HCT116 (cell line): ENCODE data around the gene SYTL2. TPM values are rescaled to one million over a fixed set of nuclear protein-coding genes. Genes with fewer than 3 reads are reported as not detected.

ENCODE experiments used
- ATAC-seq: fragments of 200-7000 bp; cut with Tn5 transposase; 2 replicates; pipeline ENCODE4 v1.9.1; 2020; ENCODE audit warnings: mild to moderate bottlenecking, moderate library complexity
- BruUV-seq: library from RNA; stranded (reverse); fragments of 400-500 nt; replicated peaks from 2 replicates; lab custom pipeline; 2021; lab: Mats Ljungman, UMichigan
- CTCF ChIA-PET: fragments of 300-600 bp; sonication (Branson Sonifier 250); formaldehyde crosslinking; loops from one replicate; lab custom pipeline; 2021; ENCODE audit warnings: antibody characterized with exemption; lab: Charles Lee
- POLR2A ChIA-PET: fragments of 300-600, 350-600 bp; sonication (Branson Sonifier 250); formaldehyde crosslinking; loops from one replicate; lab custom pipeline; 2021; ENCODE audit warnings: antibody characterized with exemption; lab: Charles Lee
- RAD21 ChIA-PET, 2 experiments: fragments of 300-600 bp; sonication (Branson Sonifier 250); formaldehyde crosslinking; loops; one replicate each; lab custom pipeline; 2023; ENCODE audit warnings: low total read pairs in 2 of 2; ENCODE audit not compliant: uncharacterized antibody in 2 of 2, unreplicated experiment in 2 of 2, low non-redundant PET in 1 of 2; lab: Charles Lee
- DNase-seq: peaks from one replicate; pipeline ENCODE4 v3.0.0-alpha.2; 2010; ENCODE audit warnings: low read depth, low spot score
- H2AFZ ChIP-seq: fragments of 200-600 bp; shearing (Covaris generic), sonication (generic); 2 replicates; pipeline ENCODE4 v1.6.1; 2017; ENCODE audit warnings: low read depth, mixed run types, mixed read lengths, antibody characterized with exemption, low read length; ENCODE audit not compliant: poor library complexity, severe bottlenecking
- H3K27ac ChIP-seq: 2 replicates; pipeline ENCODE4 v1.5.1; 2012; ENCODE audit warnings: low read depth, low read length
- H3K27me3 ChIP-seq: fragments of 200-600 bp; sonication (generic); 2 replicates; pipeline ENCODE4 v1.6.1; 2016; ENCODE audit warnings: mixed run types, low read length, mixed read lengths; ENCODE audit not compliant: insufficient read depth
- H3K36me3 ChIP-seq, 2 experiments: fragments of 200-500 bp in 1 of 2; fragments of 200-600 bp in 1 of 2; sonication (Bioruptor generic) in 1 of 2; sonication (generic) in 1 of 2; 2 replicates each; pipeline versions ENCODE4 v1.5.1 to v1.6.1; 2014 to 2016; ENCODE audit warnings: low read length in 2 of 2, inconsistent platforms in 1 of 2, mixed read lengths in 1 of 2, mixed run types in 1 of 2; ENCODE audit not compliant: insufficient read depth in 2 of 2, control insufficient read depth in 1 of 2
- H3K4me1 ChIP-seq, 2 experiments: fragments of 200-600 bp in 1 of 2; sonication (generic) in 1 of 2; 2 replicates each; pipeline versions ENCODE4 v1.5.1 to v1.6.1; 2012 to 2017; ENCODE audit warnings: low read length in 2 of 2, inconsistent platforms in 1 of 2, mild to moderate bottlenecking in 1 of 2, mixed read lengths in 1 of 2, mixed run types in 1 of 2, moderate library complexity in 1 of 2; ENCODE audit not compliant: insufficient read depth in 2 of 2, control insufficient read depth in 1 of 2
- H3K4me2 ChIP-seq: fragments of 200-600 bp; sonication (generic); 2 replicates; pipeline ENCODE4 v1.6.1; 2017; ENCODE audit warnings: mixed run types, low read length, mixed read lengths
- H3K4me3 ChIP-seq, 2 experiments: fragments of 200-600 bp in 1 of 2; sonication (generic) in 1 of 2; replicated peaks in 1 of 2; 2 replicates each; pipeline ENCODE4 v1.5.1; 2011 to 2016; ENCODE audit warnings: low read length in 2 of 2, control low read depth in 1 of 2, low read depth in 1 of 2, mild to moderate bottlenecking in 1 of 2, mixed read lengths in 1 of 2, mixed run types in 1 of 2
- H3K79me2 ChIP-seq: fragments of 200-600 bp; sonication (generic); 2 replicates; pipeline ENCODE4 v1.6.1; 2017; ENCODE audit warnings: mild to moderate bottlenecking, mixed run types, low read length, moderate library complexity, mixed read lengths; ENCODE audit not compliant: insufficient read depth
- H3K9ac ChIP-seq: fragments of 200-600 bp; sonication (generic); 2 replicates; pipeline ENCODE4 v1.6.1; 2016; ENCODE audit warnings: low read length, mixed read lengths
- H3K9me2 ChIP-seq: fragments of 200-600 bp; sonication (generic), shearing (Covaris generic); 2 replicates; pipeline ENCODE4 v1.6.1; 2017; ENCODE audit warnings: mixed run types, mild to moderate bottlenecking, moderate library complexity; ENCODE audit not compliant: insufficient read depth
- H3K9me3 ChIP-seq, 2 experiments: fragments of 200-500 bp in 1 of 2; fragments of 200-600 bp in 1 of 2; sonication (Bioruptor generic) in 1 of 2; sonication (generic) in 1 of 2; 2 replicates each; pipeline ENCODE4 v1.6.1; 2014 to 2017; ENCODE audit warnings: low read length in 2 of 2, mixed read lengths in 2 of 2, inconsistent platforms in 1 of 2, low read depth in 1 of 2, mild to moderate bottlenecking in 1 of 2, mixed run types in 1 of 2, moderate library complexity in 1 of 2; ENCODE audit not compliant: control insufficient read depth in 1 of 2, insufficient read depth in 1 of 2
- H4K20me1 ChIP-seq: fragments of 200-600 bp; sonication (generic), shearing (Covaris generic); 2 replicates; pipeline ENCODE4 v1.6.1; 2017; ENCODE audit warnings: mixed run types, mild to moderate bottlenecking, moderate library complexity; ENCODE audit not compliant: insufficient read depth
- ELF1 ChIP-seq: IDR thresholded peaks from 2 replicates; pipeline ENCODE4 v1.6.1; 2012; ENCODE audit warnings: low read depth, borderline replicate concordance
- EZH2phosphoT487 ChIP-seq: fragments of 200-600 bp; IDR thresholded peaks from 2 replicates; pipeline ENCODE4 v1.6.1; 2018; ENCODE audit warnings: antibody characterized with exemption, borderline replicate concordance
- SP1 ChIP-seq: IDR thresholded peaks from 2 replicates; pipeline ENCODE4 v1.6.1; 2012; ENCODE audit warnings: low read depth
- SRF ChIP-seq: IDR thresholded peaks from 2 replicates; pipeline ENCODE4 v1.6.1; 2012; ENCODE audit warnings: low read depth
- ZFX ChIP-seq: fragments of 450-650 bp; IDR thresholded peaks from 2 replicates; pipeline ENCODE4 v1.6.1; 2017
- ZNF274 ChIP-seq: fragments of 200-500 bp; sonication (Bioruptor generic); IDR thresholded peaks from 2 replicates; pipeline ENCODE4 v1.6.1; 2014; ENCODE audit warnings: mild to moderate bottlenecking, low read depth, low read length, inconsistent platforms
- intact Hi-C: fragments of 100-400 bp; cut with micrococcal nuclease; formaldehyde crosslinking; loops from 2 replicates; pipeline ENCODE4 v1.10.0; 2022
- total RNA-seq: library from RNA; stranded (reverse); gene quantifications from one replicate; pipeline ENCODE4 v1.2.1, GENCODE V29; 2021; ENCODE audit not compliant: unreplicated experiment
- TF ChIP-seq, protein P1 (sequence below): IDR thresholded peaks from 2 replicates; pipeline ENCODE4 v1.6.1; 2011; ENCODE audit warnings: mild to moderate bottlenecking, low read length, moderate library complexity; ENCODE audit not compliant: insufficient replicate concordance; ENCODE audit errors: extremely low read depth

Gene SYTL2
- total RNA-seq, 1 experiment from 2014 or later, result 12.6 TPM

DNA sequence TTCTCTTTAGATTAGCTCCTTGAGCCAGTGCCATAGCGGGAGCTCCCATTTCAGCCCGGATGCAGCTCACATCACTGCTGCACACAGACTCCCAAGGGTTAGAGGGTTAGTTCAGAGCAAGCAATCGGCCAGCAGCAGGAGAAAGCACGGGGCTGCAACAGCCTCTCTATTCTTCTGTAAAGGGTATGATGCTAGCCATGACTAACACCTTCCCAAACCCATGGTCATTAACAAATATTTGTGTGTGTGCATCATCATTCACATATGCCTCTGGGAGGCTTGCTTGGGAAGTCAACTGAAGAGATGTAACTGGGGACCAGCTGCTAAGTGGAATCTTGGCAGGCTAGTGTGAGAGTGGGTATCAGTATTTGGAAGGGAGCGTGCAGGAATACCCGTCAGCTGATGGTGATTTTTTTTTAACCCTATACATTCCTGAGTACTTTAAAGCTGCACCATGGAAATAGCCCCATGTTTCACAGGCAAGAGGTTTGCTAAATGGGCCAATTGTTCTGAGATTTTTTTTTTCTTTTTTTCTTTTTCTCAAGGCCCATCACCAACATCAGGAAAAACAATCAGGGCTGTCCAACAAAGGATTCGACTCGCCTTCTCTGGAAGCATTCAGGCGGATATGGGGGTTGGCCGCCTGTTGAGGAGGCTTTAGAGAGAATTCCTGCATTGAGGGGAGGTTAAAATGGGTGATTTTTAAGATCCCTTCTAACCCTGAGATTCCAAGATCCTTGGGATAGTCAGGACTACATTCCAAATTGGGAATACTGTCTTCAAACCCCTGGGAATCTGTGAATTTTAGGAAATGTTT, 91.7 kb downstream of the SYTL2 start (continued):
- TF ChIP-seq, protein P1, sequence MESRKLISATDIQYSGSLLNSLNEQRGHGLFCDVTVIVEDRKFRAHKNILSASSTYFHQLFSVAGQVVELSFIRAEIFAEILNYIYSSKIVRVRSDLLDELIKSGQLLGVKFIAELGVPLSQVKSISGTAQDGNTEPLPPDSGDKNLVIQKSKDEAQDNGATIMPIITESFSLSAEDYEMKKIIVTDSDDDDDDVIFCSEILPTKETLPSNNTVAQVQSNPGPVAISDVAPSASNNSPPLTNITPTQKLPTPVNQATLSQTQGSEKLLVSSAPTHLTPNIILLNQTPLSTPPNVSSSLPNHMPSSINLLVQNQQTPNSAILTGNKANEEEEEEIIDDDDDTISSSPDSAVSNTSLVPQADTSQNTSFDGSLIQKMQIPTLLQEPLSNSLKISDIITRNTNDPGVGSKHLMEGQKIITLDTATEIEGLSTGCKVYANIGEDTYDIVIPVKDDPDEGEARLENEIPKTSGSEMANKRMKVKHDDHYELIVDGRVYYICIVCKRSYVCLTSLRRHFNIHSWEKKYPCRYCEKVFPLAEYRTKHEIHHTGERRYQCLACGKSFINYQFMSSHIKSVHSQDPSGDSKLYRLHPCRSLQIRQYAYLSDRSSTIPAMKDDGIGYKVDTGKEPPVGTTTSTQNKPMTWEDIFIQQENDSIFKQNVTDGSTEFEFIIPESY, result no peak
- TF ChIP-seq EZH2phosphoT487 (no peak), ELF1 (no peak)
- TF ChIP-seq, all 23 proteins: peak for 11

DNA sequence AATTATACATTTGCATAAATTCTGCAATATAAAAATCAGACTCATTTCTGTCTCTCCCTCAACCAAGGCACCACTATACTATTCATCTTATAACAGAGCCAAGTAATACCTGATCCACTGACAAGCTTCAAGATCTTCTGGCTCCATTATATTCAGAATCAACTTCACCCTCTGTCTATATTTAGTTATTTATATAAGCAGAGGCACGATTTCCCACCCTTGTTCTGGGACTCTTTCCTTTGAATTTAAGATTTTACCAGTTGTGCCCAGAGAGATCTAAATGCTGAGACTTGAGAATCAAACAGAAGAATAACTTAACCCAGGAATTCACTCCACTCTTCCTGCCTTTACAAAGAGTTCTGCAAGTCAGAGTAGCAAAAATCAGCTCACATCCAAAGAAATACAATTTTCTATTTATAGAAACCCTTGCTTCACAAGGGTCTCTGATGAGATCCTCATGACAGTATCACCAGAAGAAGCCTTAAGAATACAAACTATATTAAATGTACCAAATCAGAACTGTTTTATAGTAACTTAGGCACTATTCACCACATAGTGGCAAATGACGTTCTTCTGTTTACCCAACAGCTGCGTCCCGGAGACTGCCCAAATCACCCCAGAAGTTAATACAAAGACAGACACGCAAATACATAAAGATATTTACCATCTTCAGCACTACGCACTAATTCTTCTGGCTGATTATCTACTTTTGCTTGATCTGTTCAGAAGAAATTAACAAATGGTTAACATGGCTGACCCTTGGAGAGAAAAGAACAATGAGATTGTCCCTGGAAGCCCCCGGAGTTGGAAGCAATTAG, 92.6 kb downstream of the SYTL2 start:
- ChIA-PET POLR2A (no interaction called here), CTCF (no interaction called here), RAD21 (no interaction called here)
- H3K4me1 ChIP-seq, result peaks cover 13 to 51% of the 10 kb centered on the region in 2 experiments; a peak in 3 of 4 replicates
- H3K79me2 ChIP-seq, result no peaks in the 10 kb centered on the region
- no peak overlapping the region for H3K27ac ChIP-seq
- ATAC-seq, result no peak
- H3K4me2 ChIP-seq, result peak overlapping the region; percentile 65
- no peaks in the 10 kb centered on the region for H3K36me3 ChIP-seq
- intact Hi-C loops, result no loop called here
- H3K9me3 ChIP-seq, result no peaks in the 10 kb centered on the region
- no peak for DNase-seq
- no peaks in the 10 kb centered on the region for H3K9me2 ChIP-seq
- no peaks in the 10 kb centered on the region for H3K27me3 ChIP-seq
- no peaks in the 10 kb centered on the region for H4K20me1 ChIP-seq
- no peak overlapping the region for H2AFZ ChIP-seq
- H3K9ac ChIP-seq, result no peak overlapping the region
- no TSS peak for BruUV-seq
- peak overlapping the region in 1 of 2 experiments; percentile 26; a peak in 1 of 4 replicates for H3K4me3 ChIP-seq
- TF ChIP-seq SRF (no peak), EZH2phosphoT487 (no peak), ZFX (no peak), ZNF274 (no peak), SP1 (no peak)
- TF ChIP-seq, all 23 proteins: peak for 0
